GM23248 (cell line): ENCODE results near the gene TGFBR3L.

ENCODE experiments used
- EZH2 ChIP-seq: fragments of 200-600 bp; sonication (generic); IDR thresholded peaks from 2 replicates; pipeline ENCODE4 v1.6.1; 2018; ENCODE audit warnings: antibody characterized with exemption, mild to moderate bottlenecking; ENCODE audit not compliant: insufficient read depth, poor library complexity, severe bottlenecking
- EZH2phosphoT487 ChIP-seq: fragments of 200-600 bp; sonication (generic); IDR thresholded peaks from 2 replicates; pipeline ENCODE4 v1.6.1; 2018; ENCODE audit warnings: antibody characterized with exemption, moderate library complexity, mild to moderate bottlenecking, low read depth; ENCODE audit not compliant: insufficient read depth

GRCh38 chr19:7877249-7877836 is 37.3 kb upstream of the TGFBR3L start:
- TF ChIP-seq EZH2 (no peak), EZH2phosphoT487 (no peak)
